GM10847 (cell line): Measurements from ENCODE around the gene OR2L3.

Experiments used
- POLR2A ChIP-seq: IDR thresholded peaks from 2 replicates; pipeline ENCODE4 v1.6.1; 2011; ENCODE audit not compliant: insufficient read length; ENCODE audit errors: extremely low read depth

Gene OR2L3, protein sequence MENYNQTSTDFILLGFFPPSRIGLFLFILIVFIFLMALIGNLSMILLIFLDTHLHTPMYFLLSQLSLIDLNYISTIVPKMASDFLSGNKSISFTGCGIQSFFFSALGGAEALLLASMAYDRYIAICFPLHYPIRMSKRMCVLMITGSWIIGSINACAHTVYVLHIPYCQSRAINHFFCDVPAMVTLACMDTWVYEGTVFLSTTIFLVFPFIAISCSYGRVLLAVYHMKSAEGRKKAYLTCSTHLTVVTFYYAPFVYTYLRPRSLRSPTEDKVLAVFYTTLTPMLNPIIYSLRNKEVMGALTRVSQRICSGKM

DNA sequence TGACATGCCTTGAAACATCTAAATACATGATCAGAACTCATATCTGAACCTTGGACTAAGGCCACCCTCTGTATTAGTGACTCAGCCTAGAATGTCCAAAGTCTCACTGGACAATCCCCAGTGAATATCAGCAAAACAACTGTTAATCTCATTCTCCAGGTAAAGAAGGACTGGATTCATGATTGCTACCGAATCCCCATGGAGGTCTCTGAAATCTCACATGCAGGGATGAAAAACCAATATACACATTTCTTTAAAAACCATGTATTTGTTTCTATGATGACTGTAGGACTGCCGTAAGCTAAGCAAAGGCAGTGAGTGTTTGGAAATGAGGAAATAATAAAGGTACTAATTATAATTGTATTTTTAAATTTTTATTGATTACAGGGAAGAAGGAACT is at the start of gene OR2L3:
TSS of gene OR2L3 (plus strand) at position 301 of the 400 bp plus-strand sequence. CDS start 13,846 bp downstream, outside the sequence.
- no peak for TF ChIP-seq POLR2A

DNA sequence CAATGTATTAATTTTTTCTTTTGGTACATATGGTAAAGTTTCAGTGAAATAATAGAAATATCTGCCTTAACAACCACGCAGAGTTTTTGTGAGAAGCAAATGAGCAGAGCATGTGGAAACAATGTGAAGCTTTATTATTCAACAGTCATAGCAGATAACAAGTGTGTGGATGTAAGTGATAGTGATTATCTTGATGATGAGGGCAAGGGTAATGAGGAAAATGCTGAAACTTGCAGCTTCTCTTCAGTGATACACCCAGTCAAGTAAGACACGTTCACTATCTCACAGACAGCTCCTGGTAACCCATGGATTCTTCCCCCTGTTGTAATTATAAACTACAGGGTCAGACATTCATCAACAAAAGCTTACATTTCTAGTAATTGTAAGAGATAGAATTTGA is 47.8 kb upstream of the OR2L3 start:
- TF ChIP-seq POLR2A, result no peak

DNA sequence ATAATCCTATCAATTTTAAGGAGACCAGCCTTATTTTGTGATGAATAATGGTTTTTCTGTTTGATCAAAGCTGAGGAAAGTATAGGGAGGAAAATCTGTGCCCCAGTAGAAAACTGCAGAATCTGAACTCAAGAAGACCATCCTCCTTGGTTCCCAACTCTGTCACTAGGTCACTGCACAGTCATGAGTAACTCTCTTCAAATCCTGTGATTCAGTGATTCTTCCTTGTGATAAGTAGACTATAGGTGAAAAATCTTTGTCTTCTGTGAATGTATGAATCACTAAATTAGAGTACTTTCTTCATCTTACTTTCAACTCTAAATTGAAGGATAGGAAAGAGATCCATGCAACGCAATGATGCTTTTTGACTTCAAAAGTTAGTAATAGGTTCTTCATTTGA is 46.5 kb upstream of the OR2L3 start:
- TF ChIP-seq POLR2A, result no peak

DNA sequence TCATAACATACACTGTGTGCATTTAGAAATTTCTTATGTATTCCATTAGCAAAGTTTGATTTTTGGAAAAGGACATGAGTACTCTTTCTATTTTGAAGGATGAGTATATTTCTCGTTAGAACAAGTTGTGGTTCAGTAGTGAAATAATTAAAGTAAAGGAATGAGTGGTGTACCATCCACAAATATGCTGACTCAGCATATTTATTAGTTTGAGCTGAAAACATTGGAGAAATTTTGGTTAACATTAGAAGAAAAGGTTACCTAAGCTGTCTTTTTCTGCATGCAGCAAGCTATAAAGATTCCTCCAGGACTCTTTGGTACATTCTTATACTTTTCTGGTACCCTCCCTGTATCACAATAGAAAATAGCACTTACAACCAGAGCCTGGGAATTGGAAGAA is 38.9 kb upstream of the OR2L3 start:
- TF ChIP-seq POLR2A, result no peak

DNA sequence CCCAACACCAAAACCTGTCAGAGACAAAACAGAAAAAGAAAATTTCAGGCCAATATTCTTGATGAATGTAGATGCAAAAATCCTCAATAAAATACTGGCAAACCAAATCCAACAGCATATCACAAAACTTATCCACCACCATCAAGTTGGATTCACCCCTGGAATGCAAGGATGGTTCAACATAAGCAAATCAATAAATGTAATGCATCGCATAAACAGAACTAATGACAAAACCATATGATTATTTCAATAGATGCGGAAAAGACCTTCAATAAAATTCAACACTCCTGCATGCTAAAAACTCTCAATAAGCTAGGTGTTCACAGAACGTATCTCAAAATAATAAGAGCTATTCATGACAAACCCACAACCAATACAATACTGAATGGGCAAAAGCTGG is 37.0 kb upstream of the OR2L3 start:
- TF ChIP-seq POLR2A, result no peak

DNA sequence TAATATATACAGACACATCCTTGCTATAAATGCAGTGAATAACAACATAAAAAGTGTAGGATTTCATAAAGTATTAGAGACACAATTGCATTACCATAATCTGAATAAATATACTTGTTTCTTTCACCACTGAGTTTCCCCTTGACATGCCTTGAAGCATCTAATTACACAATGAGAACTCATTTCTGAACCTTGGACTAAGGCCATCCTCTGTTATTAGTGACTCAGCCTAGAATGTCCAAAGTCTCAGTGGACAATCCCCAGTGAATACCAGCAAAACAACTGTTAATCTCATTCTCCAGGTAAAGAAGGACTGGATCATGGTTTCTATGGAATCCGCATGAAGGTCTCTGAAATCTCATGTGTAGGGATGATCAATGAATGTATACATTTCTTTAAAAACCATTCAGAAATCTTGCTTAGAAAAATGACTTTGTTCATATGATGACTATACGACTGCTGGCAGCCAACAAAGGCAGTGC is 33.4 kb upstream of the OR2L3 start, which contains the start of gene OR2L5:
TSS of gene OR2L5 (plus strand) at position 432 of the 482 bp plus-strand sequence. CDS start 8,288 bp downstream, outside the sequence.
- no peak for TF ChIP-seq POLR2A

DNA sequence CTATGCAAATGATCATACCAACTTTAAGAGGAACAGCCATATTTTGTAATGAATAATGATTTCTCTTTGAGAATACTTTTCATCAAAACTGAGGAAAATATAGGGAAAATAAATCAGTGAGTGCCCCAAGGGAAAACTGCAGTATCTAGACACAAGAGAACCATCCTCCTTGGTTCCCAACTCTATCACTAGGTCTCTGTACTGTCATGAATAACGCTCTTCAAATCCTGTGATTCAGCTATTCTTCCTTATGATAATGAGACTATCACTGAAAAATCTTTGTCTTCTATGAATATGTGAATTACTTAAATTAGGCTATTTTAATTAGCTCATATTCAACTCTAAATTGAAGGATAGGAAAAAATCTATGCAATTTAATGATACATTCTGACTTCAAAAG is 30.8 kb upstream of the OR2L3 start:
- TF ChIP-seq POLR2A, result no peak

DNA sequence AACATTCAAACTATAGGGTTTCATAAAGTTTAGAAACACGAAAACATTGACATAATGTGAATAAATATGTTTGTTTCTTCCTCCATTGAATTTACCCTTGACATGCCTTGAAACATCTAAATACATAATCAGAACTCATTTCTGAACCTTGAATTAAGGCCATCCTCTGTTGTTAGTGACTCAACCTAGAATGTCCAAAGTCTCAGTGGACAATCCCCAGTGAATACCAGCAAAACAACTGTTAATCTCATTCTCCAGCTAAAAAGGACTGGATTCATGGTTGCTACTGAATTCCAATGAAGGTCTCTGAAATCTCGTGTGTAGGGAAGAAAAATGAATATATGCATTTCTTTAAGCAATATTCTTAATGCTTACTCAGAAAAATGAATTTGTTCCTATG is 16.9 kb upstream of the OR2L3 start, which contains the start of gene OR2L2:
TSS of gene OR2L2 (plus strand) at position 301 of the 400 bp plus-strand sequence. CDS start 8,198 bp downstream, outside the sequence.
- TF ChIP-seq POLR2A, result no peak

DNA sequence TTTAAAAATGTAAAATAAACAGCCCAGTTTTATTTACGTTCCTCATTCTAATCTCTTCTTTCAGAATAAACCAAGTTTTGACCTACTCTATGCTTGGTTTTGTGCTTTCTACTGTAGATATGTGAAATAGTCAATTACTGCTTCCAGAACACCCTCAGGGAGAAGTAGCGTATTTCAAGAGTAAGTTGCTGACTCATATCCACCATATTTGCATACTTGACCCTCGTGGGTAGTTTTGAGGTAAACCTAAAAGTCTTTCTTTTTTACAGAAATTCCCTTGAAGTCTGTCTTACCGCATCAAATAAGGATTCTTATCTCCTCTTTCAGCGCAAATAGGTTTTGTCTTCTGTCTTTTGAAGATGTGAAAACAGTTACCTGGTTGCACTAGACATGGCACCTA is 1.4 kb upstream of the OR2L3 start:
- TF ChIP-seq POLR2A, result no peak

DNA sequence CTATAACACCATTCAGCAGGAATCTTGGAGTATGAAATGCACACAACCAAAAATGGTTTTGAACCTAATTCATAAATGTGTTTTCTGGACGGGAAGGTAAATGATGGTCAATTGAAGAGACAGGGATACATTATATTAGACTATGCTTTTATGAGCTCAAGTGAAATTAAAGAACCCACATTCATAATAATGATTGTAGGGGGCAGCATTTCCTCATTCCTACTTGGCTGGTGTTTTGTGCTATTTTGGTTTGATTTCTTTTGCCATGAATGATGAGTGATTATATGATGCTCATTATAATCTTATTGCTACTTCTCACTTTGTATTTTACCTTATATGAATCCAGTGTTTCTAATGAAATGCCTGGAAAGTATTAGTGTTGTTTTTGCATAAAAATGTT is 372 bp downstream of the OR2L3 start:
- no peak for TF ChIP-seq POLR2A

DNA sequence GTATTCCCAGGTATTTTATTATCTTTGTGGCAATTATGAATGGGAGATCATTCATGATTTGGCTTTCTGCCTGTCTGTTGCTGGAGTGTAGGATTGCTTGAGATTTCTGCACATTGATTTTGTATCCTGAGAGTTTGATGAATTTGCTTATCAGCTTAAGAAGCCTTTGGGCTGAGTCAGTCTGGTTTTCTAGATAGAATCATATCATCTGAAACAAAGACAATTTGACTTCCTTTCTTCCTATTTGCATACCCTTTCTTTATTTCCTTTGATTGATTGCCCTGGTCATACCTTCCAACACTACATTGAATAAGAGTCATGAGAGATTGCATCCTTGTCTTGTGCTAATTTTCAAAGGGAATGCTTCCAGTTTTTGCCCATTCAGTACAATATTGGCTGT is 8.0 kb downstream of the OR2L3 start:
- TF ChIP-seq POLR2A, result no peak

DNA sequence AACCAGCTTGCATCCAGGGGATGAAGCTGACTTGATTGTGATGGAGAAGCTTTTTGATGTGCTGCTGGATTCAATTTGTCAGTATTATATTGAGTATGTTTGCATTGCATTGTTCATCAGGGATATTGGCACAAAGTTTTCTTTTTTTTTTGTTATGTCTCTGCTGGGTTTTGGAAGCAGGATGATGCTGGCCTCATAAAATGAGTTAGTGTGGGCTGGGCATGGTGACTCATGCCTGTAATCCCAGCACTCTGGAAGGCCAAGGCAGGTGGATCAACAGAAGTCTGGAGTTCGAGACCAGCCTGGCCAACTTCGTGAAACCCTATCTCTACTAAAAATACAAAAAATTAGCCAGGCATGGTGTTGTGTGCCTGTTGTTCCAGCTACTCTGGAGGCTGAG is 8.6 kb downstream of the OR2L3 start:
- TF ChIP-seq POLR2A, result no peak

DNA sequence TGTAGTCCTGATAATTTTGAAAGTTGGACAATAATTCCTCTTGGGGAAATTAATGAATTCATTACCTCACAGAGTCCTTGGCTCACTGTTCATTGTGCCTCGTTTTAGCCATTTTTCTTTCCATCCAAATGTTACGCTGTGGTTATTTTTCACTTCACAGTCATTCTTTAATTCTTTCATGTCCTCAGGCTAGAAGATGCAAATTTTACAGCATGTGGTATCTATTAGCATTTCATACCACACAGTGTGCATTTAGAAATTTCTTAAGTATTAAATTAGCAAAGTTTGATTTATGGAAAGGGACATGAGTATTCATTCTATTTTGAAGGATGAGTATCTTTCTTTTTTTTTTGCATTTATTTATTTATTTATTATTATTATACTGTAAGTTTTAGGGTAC is 18.4 kb downstream of the OR2L3 start:
- no peak for TF ChIP-seq POLR2A

DNA sequence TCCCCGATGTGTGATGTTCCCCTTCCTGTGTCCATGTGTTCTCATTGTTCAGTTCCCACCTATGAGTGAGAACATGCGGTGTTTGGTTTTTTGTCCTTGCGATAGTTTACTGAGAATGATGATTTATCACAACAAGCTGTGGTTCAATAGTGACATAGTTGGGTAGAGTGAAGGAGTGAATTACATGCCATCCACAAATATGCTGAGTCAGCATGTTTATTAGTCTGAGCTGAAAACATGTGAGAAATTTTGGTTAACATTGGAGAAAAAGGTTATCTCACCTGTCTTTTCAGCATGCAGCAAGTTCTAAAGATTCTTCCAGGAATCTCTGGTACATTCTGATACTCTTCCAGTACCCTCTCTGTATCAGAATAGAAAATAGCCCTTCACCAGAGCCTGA is 19.0 kb downstream of the OR2L3 start:
- no peak for TF ChIP-seq POLR2A

DNA sequence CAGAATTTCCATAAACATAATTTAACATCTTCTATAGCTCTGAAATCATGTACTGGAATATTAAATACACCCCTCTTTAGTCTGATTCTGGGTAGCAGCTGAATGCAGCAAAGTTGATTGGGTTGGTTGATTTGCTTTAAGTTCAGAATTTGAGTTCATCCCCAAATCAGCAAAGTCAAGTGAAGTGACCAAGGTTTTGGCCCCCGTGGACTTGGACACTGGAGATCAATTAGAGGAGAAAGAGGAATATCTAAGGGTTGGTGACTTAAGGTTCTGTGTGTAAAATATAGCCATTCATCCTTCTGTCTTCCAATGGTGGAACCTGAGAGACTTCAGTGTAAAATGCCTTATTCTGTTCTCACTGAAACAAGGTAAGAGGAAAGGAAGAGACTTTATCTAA is 48.2 kb downstream of the OR2L3 start, which contains the start of gene OR2L13:
TSS of gene OR2L13 (plus strand) at position 301 of the 400 bp plus-strand sequence. CDS start 4,192 bp downstream, outside the sequence.
- no peak for TF ChIP-seq POLR2A

DNA sequence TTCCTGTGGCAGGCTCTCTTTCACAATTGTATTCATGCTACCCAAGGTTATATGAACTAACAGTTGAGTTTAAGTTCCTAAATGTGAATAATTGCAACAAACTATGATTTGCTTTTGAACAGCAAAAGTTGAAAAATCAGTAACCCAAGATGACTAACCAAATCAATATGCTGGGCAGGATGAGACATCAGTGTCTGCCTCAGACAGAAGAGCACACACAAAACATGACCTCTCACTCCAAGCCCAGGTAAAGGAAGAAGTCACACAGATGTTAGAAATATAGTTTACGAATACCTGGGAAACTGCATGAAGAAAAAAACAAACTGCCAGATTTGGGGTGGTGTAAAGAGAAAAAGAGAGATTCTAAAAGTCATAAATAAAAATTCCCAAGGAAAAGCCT is 51.9 kb downstream of the OR2L3 start:
- TF ChIP-seq POLR2A, result no peak

DNA sequence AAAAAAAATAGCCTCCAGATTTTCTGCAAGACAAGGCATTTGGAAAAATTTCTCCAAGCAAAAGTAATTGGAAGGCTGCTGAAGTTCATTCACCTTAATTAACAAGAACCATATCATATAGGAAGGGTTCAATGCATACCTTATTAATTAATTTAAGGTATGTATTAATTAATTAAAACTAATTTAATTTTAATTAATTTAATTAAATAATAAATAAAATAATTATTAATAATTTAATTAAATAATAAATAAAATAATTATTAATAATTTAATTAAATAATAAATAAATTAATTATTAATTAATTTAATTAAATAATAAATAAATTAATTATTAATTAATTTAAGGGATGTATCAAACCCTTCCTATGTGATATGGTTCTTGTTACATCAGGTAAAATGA is 56.2 kb downstream of the OR2L3 start:
- no peak for TF ChIP-seq POLR2A
